HCT116 (cell line): Measurements from ENCODE around the gene NHLRC4. TPM values are rescaled to one million over a fixed set of nuclear protein-coding genes. Genes with fewer than 3 reads are reported as not detected.

Experiments used
- ATAC-seq: fragments of 200-7000 bp; cut with Tn5 transposase; 2 replicates; pipeline ENCODE4 v1.9.1; 2020; ENCODE audit warnings: mild to moderate bottlenecking, moderate library complexity
- BruUV-seq: library from RNA; stranded (reverse); fragments of 400-500 nt; replicated peaks from 2 replicates; lab custom pipeline; 2021; lab: Mats Ljungman, UMichigan
- CTCF ChIA-PET: fragments of 300-600 bp; sonication (Branson Sonifier 250); formaldehyde crosslinking; loops from one replicate; lab custom pipeline; 2021; ENCODE audit warnings: antibody characterized with exemption; lab: Charles Lee
- POLR2A ChIA-PET: fragments of 300-600, 350-600 bp; sonication (Branson Sonifier 250); formaldehyde crosslinking; loops from one replicate; lab custom pipeline; 2021; ENCODE audit warnings: antibody characterized with exemption; lab: Charles Lee
- RAD21 ChIA-PET, 2 experiments: fragments of 300-600 bp; sonication (Branson Sonifier 250); formaldehyde crosslinking; loops; one replicate each; lab custom pipeline; 2023; ENCODE audit warnings: low total read pairs in 2 of 2; ENCODE audit not compliant: uncharacterized antibody in 2 of 2, unreplicated experiment in 2 of 2, low non-redundant PET in 1 of 2; lab: Charles Lee
- DNase-seq: peaks from one replicate; pipeline ENCODE4 v3.0.0-alpha.2; 2010; ENCODE audit warnings: low read depth, low spot score
- H2AFZ ChIP-seq: fragments of 200-600 bp; shearing (Covaris generic), sonication (generic); 2 replicates; pipeline ENCODE4 v1.6.1; 2017; ENCODE audit warnings: low read depth, mixed run types, mixed read lengths, antibody characterized with exemption, low read length; ENCODE audit not compliant: poor library complexity, severe bottlenecking
- H3K27ac ChIP-seq: 2 replicates; pipeline ENCODE4 v1.5.1; 2012; ENCODE audit warnings: low read depth, low read length
- H3K27me3 ChIP-seq: fragments of 200-600 bp; sonication (generic); 2 replicates; pipeline ENCODE4 v1.6.1; 2016; ENCODE audit warnings: mixed run types, low read length, mixed read lengths; ENCODE audit not compliant: insufficient read depth
- H3K36me3 ChIP-seq, 2 experiments: fragments of 200-500 bp in 1 of 2; fragments of 200-600 bp in 1 of 2; sonication (Bioruptor generic) in 1 of 2; sonication (generic) in 1 of 2; 2 replicates each; pipeline versions ENCODE4 v1.5.1 to v1.6.1; 2014 to 2016; ENCODE audit warnings: low read length in 2 of 2, inconsistent platforms in 1 of 2, mixed read lengths in 1 of 2, mixed run types in 1 of 2; ENCODE audit not compliant: insufficient read depth in 2 of 2, control insufficient read depth in 1 of 2
- H3K4me1 ChIP-seq, 2 experiments: fragments of 200-600 bp in 1 of 2; sonication (generic) in 1 of 2; 2 replicates each; pipeline versions ENCODE4 v1.5.1 to v1.6.1; 2012 to 2017; ENCODE audit warnings: low read length in 2 of 2, inconsistent platforms in 1 of 2, mild to moderate bottlenecking in 1 of 2, mixed read lengths in 1 of 2, mixed run types in 1 of 2, moderate library complexity in 1 of 2; ENCODE audit not compliant: insufficient read depth in 2 of 2, control insufficient read depth in 1 of 2
- H3K4me2 ChIP-seq: fragments of 200-600 bp; sonication (generic); 2 replicates; pipeline ENCODE4 v1.6.1; 2017; ENCODE audit warnings: mixed run types, low read length, mixed read lengths
- H3K4me3 ChIP-seq, 2 experiments: fragments of 200-600 bp in 1 of 2; sonication (generic) in 1 of 2; replicated peaks in 1 of 2; 2 replicates each; pipeline ENCODE4 v1.5.1; 2011 to 2016; ENCODE audit warnings: low read length in 2 of 2, control low read depth in 1 of 2, low read depth in 1 of 2, mild to moderate bottlenecking in 1 of 2, mixed read lengths in 1 of 2, mixed run types in 1 of 2
- H3K79me2 ChIP-seq: fragments of 200-600 bp; sonication (generic); 2 replicates; pipeline ENCODE4 v1.6.1; 2017; ENCODE audit warnings: mild to moderate bottlenecking, mixed run types, low read length, moderate library complexity, mixed read lengths; ENCODE audit not compliant: insufficient read depth
- H3K9ac ChIP-seq: fragments of 200-600 bp; sonication (generic); 2 replicates; pipeline ENCODE4 v1.6.1; 2016; ENCODE audit warnings: low read length, mixed read lengths
- H3K9me2 ChIP-seq: fragments of 200-600 bp; sonication (generic), shearing (Covaris generic); 2 replicates; pipeline ENCODE4 v1.6.1; 2017; ENCODE audit warnings: mixed run types, mild to moderate bottlenecking, moderate library complexity; ENCODE audit not compliant: insufficient read depth
- H3K9me3 ChIP-seq, 2 experiments: fragments of 200-500 bp in 1 of 2; fragments of 200-600 bp in 1 of 2; sonication (Bioruptor generic) in 1 of 2; sonication (generic) in 1 of 2; 2 replicates each; pipeline ENCODE4 v1.6.1; 2014 to 2017; ENCODE audit warnings: low read length in 2 of 2, mixed read lengths in 2 of 2, inconsistent platforms in 1 of 2, low read depth in 1 of 2, mild to moderate bottlenecking in 1 of 2, mixed run types in 1 of 2, moderate library complexity in 1 of 2; ENCODE audit not compliant: control insufficient read depth in 1 of 2, insufficient read depth in 1 of 2
- H4K20me1 ChIP-seq: fragments of 200-600 bp; sonication (generic), shearing (Covaris generic); 2 replicates; pipeline ENCODE4 v1.6.1; 2017; ENCODE audit warnings: mixed run types, mild to moderate bottlenecking, moderate library complexity; ENCODE audit not compliant: insufficient read depth
- EGR1 ChIP-seq: IDR thresholded peaks from 2 replicates; pipeline ENCODE4 v1.6.1; 2012; ENCODE audit warnings: low read depth
- EZH2phosphoT487 ChIP-seq: fragments of 200-600 bp; IDR thresholded peaks from 2 replicates; pipeline ENCODE4 v1.6.1; 2018; ENCODE audit warnings: antibody characterized with exemption, borderline replicate concordance
- POLR2AphosphoS5 ChIP-seq: IDR thresholded peaks from 2 replicates; pipeline ENCODE4 v1.6.1; 2011; ENCODE audit warnings: mild to moderate bottlenecking, low read depth, low read length, moderate library complexity
- SIN3A ChIP-seq: IDR thresholded peaks from 2 replicates; pipeline ENCODE4 v1.6.1; 2012; ENCODE audit warnings: low read depth
- intact Hi-C: fragments of 100-400 bp; cut with micrococcal nuclease; formaldehyde crosslinking; loops from 2 replicates; pipeline ENCODE4 v1.10.0; 2022
- total RNA-seq: library from RNA; stranded (reverse); gene quantifications from one replicate; pipeline ENCODE4 v1.2.1, GENCODE V29; 2021; ENCODE audit not compliant: unreplicated experiment
- TF ChIP-seq, protein P1 (sequence below): IDR thresholded peaks from 2 replicates; pipeline ENCODE4 v1.6.1; 2011; ENCODE audit warnings: mild to moderate bottlenecking, low read length, moderate library complexity; ENCODE audit not compliant: insufficient replicate concordance; ENCODE audit errors: extremely low read depth

The NHLRC4 gene
- total RNA-seq, 1 experiment from 2014 or later = 0.22 TPM

GRCh38 chr16:593807-594206 is 27.0 kb downstream of the NHLRC4 start:
- H3K9me2 ChIP-seq = no peaks in the 10 kb centered on the region
- ChIA-PET CTCF (interaction anchor here (1.0 to 1.1 kb wide), 2 partner anchors 15 to 54 kb away, joined by 3 to 4 read pairs; no protein-coding TSS in a partner anchor), POLR2A (no interaction called here), RAD21 (interaction anchor here in 1 of 2 experiments (0.7 kb wide), 1 partner anchor 46 kb away, joined by 3 read pairs; no protein-coding TSS in a partner anchor)
- no peaks in the 10 kb centered on the region for H3K27me3 ChIP-seq
- DNase-seq (no peak), ATAC-seq (no peak)
- no peaks in the 10 kb centered on the region for H3K36me3 ChIP-seq
- peak overlapping the region; percentile 70 for H3K4me2 ChIP-seq
- H3K9me3 ChIP-seq = no peaks in the 10 kb centered on the region
- H2AFZ ChIP-seq = no peak overlapping the region
- H3K79me2 ChIP-seq = peaks cover 21% of the 10 kb centered on the region; the same call in 1 of the 2 replicates
- peak overlapping the region; percentile 36 for H3K9ac ChIP-seq
- no peaks in the 10 kb centered on the region for H4K20me1 ChIP-seq
- TF ChIP-seq EGR1 (0 out of 2 replicates have a peak, but pooled peaks have one; percentile 20), EZH2phosphoT487 (no peak), SIN3A (0 out of 2 replicates have a peak, but pooled peaks have one; percentile 16)
- TF ChIP-seq, all 23 proteins: peak for 2
- no TSS peak for BruUV-seq
- intact Hi-C loops = loop anchor here (5.0 kb wide), 1 partner anchor 33 kb away; no protein-coding TSS in a partner anchor
- Histone ChIP-seq H3K4me1 (peaks cover 30 to 35% of the 10 kb centered on the region in 2 experiments), H3K27ac (peak overlapping the region; percentile 76), H3K4me3 (peak overlapping the region in 1 of 2 experiments; percentile 13; a peak in 1 of 4 replicates)

DNA sequence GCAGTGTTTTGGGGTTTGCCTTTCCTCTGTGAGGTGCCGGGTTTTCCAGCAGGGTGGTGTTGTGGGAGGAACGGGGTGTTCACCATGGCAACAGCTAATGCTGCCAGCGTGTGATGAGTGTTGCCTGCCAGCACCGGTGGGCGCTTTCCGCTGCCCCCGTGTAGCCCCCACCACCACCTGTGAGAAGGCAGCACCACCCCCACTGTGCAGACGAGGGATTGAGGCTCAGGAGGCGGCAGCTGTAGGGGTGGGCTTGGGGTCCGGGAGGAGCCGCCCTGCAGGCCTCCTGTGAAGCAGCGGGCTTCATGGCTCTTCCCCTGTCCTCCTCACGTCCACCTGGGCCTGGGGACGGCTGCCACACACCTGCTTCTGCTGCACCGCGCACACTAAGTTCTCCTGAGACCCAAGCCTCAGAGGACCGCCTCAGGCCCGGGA is 28.3 kb downstream of the NHLRC4 start:
- Histone ChIP-seq H3K9ac (no peak overlapping the region), H3K4me2 (no peak overlapping the region), H3K79me2 (peaks cover 21% of the 10 kb centered on the region; the same call in 1 of the 2 replicates), H3K9me2 (no peaks in the 10 kb centered on the region), H3K27ac (no peak overlapping the region), H2AFZ (no peak overlapping the region), H4K20me1 (no peaks in the 10 kb centered on the region), H3K4me1 (peaks cover 30 to 35% of the 10 kb centered on the region in 2 experiments), H3K36me3 (peaks cover 0 to 3% of the 10 kb centered on the region in 2 experiments; a peak in 1 of 4 replicates), H3K4me3 (no peak overlapping the region), H3K9me3 (no peaks in the 10 kb centered on the region), H3K27me3 (no peaks in the 10 kb centered on the region)
- intact Hi-C loops = no loop called here
- ATAC-seq (no peak), DNase-seq (no peak)
- no TSS peak for BruUV-seq
- ChIA-PET RAD21 (no interaction called here), CTCF (no interaction called here), POLR2A (no interaction called here)
- TF ChIP-seq SIN3A (no peak), POLR2AphosphoS5 (no peak)
- TF ChIP-seq, protein P1, sequence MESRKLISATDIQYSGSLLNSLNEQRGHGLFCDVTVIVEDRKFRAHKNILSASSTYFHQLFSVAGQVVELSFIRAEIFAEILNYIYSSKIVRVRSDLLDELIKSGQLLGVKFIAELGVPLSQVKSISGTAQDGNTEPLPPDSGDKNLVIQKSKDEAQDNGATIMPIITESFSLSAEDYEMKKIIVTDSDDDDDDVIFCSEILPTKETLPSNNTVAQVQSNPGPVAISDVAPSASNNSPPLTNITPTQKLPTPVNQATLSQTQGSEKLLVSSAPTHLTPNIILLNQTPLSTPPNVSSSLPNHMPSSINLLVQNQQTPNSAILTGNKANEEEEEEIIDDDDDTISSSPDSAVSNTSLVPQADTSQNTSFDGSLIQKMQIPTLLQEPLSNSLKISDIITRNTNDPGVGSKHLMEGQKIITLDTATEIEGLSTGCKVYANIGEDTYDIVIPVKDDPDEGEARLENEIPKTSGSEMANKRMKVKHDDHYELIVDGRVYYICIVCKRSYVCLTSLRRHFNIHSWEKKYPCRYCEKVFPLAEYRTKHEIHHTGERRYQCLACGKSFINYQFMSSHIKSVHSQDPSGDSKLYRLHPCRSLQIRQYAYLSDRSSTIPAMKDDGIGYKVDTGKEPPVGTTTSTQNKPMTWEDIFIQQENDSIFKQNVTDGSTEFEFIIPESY = no peak
